Suprapubic skin (tissue), 4 donors: ENCODE results near the gene VDAC1.

ENCODE experiments used
- POLR2A ChIP-seq, 2 donors: fragments of 450-650 bp; IDR thresholded peaks; one replicate each; pipeline ENCODE4 v1.6.1; 2017; ENCODE audit warnings: antibody characterized with exemption in 2 of 2, mild to moderate bottlenecking in 2 of 2, moderate library complexity in 2 of 2
- POLR2AphosphoS5 ChIP-seq, 3 donors: sonication (generic); formaldehyde crosslinking; IDR thresholded peaks; one replicate each; pipeline ENCODE4 v1.6.1; 2017; ENCODE audit warnings: antibody characterized with exemption in 3 of 3
- TF ChIP-seq, protein P1 (sequence below), 2 donors: fragments of 200-600 bp in 1 of 2; fragments of 450-650 bp in 1 of 2; sonication (generic) in 1 of 2; IDR thresholded peaks; one replicate each; pipeline ENCODE4 v1.5.1; 2016 to 2019; ENCODE audit warnings: antibody characterized with exemption in 2 of 2, mild to moderate bottlenecking in 1 of 2, moderate library complexity in 1 of 2

DNA sequence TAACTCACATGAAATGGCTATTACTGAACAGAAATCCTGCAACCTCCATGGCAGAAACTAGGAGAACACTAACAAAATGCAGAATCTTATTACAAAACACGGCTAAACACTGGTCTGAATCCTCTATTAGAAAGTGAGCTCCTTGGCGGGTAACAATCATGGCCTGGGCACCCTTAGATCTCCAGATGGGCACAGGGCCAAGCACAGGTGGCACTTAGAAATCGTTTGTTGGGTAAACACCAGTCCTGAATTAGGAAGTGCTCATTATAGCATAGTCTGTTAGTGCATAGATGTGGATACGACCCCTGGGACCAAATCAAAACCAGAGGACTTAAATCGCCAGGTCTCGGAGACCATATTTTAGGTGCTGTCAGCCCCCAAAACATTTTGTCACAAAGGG is 14.4 kb downstream of the VDAC1 start:
- TF ChIP-seq POLR2A (IDR thresholded peaks at IDR 0.05): no peak
- TF ChIP-seq, protein P1, sequence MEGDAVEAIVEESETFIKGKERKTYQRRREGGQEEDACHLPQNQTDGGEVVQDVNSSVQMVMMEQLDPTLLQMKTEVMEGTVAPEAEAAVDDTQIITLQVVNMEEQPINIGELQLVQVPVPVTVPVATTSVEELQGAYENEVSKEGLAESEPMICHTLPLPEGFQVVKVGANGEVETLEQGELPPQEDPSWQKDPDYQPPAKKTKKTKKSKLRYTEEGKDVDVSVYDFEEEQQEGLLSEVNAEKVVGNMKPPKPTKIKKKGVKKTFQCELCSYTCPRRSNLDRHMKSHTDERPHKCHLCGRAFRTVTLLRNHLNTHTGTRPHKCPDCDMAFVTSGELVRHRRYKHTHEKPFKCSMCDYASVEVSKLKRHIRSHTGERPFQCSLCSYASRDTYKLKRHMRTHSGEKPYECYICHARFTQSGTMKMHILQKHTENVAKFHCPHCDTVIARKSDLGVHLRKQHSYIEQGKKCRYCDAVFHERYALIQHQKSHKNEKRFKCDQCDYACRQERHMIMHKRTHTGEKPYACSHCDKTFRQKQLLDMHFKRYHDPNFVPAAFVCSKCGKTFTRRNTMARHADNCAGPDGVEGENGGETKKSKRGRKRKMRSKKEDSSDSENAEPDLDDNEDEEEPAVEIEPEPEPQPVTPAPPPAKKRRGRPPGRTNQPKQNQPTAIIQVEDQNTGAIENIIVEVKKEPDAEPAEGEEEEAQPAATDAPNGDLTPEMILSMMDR (IDR thresholded peaks at IDR 0.05): no peak
- no peak for TF ChIP-seq POLR2AphosphoS5 (IDR thresholded peaks at IDR 0.05)
